AG04449 (cell line): ENCODE measurements around the gene KCNJ1.

ENCODE experiments used
- CTCF ChIA-PET: fragments of 350-600 bp; formaldehyde crosslinking; extraction: SDS; loops from one replicate; lab custom pipeline; 2021; ENCODE audit warnings: antibody characterized with exemption; lab: Yijun Ruan, JAX
- POLR2A ChIA-PET: fragments of 400-600, 350-600 bp; formaldehyde crosslinking; extraction: SDS; loops from one replicate; lab custom pipeline; 2020; ENCODE audit warnings: antibody characterized with exemption, inconsistent platforms; lab: Yijun Ruan, JAX
- DNase-seq: peaks from one replicate; pipeline ENCODE4 v3.0.0-alpha.2; 2010; ENCODE audit warnings: low read depth, low spot score
- H3K4me3 ChIP-seq: 2 replicates; pipeline ENCODE4 v1.5.1; 2011; ENCODE audit warnings: low read depth, mild to moderate bottlenecking, control low read depth, low read length
- TF ChIP-seq, protein P1 (sequence below): IDR thresholded peaks from one replicate; pipeline ENCODE4 v1.5.1; 2011; ENCODE audit warnings: mild to moderate bottlenecking, moderate library complexity, low read length, control low read depth, inconsistent platforms; ENCODE audit not compliant: insufficient read depth; ENCODE audit errors: missing control alignments

Gene KCNJ1

DNA sequence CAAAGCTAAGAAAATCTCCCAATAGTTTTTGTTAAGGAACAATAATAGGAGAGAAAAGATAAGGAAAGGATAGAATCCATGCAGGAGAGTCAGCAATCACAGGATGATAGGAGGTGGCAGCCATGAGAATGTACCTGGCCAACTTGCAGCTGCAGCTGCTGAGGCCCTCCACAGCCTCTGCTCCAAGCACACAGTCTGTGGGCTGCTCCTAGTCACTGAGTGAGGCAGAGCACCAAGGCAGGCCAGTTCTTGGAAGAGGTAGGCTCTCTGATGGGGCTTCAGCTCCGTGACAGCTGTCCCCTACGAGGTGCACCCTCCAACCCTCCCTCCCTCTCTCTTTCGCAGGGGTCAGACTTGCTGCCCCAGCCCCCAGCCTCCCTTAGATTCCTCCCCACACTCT is 5.5 kb upstream of the KCNJ1 start:
- ChIA-PET POLR2A (no interaction called here), CTCF (interaction anchor here (1.3 to 7.5 kb wide), 2 partner anchors 9 to 13 kb away, joined by 4 to 51 read pairs; no protein-coding TSS in a partner anchor)
- TF ChIP-seq, protein P1, sequence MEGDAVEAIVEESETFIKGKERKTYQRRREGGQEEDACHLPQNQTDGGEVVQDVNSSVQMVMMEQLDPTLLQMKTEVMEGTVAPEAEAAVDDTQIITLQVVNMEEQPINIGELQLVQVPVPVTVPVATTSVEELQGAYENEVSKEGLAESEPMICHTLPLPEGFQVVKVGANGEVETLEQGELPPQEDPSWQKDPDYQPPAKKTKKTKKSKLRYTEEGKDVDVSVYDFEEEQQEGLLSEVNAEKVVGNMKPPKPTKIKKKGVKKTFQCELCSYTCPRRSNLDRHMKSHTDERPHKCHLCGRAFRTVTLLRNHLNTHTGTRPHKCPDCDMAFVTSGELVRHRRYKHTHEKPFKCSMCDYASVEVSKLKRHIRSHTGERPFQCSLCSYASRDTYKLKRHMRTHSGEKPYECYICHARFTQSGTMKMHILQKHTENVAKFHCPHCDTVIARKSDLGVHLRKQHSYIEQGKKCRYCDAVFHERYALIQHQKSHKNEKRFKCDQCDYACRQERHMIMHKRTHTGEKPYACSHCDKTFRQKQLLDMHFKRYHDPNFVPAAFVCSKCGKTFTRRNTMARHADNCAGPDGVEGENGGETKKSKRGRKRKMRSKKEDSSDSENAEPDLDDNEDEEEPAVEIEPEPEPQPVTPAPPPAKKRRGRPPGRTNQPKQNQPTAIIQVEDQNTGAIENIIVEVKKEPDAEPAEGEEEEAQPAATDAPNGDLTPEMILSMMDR: no peak
- no peak for DNase-seq
- no peak overlapping the region for H3K4me3 ChIP-seq

DNA sequence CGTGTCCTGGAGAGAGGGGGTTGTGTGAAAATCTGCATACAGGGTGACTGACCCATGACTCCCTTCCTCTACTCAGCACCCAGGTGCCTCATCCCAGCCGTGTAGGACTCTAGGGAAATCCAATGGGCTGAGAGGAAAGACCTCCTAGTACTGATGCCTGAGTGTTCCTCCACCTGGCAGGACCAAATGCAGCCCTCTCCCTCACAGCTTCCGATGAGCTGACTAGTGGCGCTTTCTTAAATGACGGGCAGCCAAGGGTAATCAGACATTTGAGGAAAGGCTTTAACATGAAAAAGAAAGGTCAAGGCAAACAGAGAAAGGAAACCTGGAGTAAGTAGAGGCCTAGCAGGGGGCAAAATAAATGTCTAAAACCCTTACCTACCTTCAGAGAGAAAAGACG is 5.0 kb upstream of the KCNJ1 start:
- H3K4me3 ChIP-seq: no peak overlapping the region
- TF ChIP-seq, protein P1: no peak
- ChIA-PET POLR2A (no interaction called here), CTCF (interaction anchor here (7.5 kb wide), 1 partner anchor 13 kb away, joined by 51 read pairs; no protein-coding TSS in a partner anchor)
- no peak for DNase-seq

DNA sequence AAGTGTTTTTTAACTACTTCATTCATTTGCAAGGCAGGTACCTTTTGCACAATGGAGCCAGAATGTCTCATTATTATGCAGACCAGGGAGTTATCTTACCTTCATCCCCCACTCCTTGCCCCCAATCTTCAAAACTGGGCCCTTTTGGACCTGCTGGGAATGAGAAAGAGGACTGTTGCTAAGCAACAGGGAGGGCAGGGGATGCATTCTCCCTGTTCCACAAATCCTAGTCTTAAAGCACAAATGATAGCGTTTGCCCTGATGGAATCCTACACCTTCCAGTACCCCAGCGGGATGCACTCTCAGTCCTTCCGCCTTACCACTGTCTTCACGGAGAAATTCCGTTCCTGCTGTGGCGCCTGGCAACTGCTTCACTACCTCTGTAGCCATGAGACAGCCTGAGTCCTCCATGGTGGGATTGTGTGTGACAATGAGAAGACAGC is 4.1 kb upstream of the KCNJ1 start:
- no peak for DNase-seq
- H3K4me3 ChIP-seq: no peak overlapping the region
- POLR2A ChIA-PET: no interaction called here
- CTCF ChIA-PET: interaction anchor here (7.5 kb wide), 1 partner anchor 14 kb away, joined by 51 read pairs; no protein-coding TSS in a partner anchor
- TF ChIP-seq, protein P1: no peak

DNA sequence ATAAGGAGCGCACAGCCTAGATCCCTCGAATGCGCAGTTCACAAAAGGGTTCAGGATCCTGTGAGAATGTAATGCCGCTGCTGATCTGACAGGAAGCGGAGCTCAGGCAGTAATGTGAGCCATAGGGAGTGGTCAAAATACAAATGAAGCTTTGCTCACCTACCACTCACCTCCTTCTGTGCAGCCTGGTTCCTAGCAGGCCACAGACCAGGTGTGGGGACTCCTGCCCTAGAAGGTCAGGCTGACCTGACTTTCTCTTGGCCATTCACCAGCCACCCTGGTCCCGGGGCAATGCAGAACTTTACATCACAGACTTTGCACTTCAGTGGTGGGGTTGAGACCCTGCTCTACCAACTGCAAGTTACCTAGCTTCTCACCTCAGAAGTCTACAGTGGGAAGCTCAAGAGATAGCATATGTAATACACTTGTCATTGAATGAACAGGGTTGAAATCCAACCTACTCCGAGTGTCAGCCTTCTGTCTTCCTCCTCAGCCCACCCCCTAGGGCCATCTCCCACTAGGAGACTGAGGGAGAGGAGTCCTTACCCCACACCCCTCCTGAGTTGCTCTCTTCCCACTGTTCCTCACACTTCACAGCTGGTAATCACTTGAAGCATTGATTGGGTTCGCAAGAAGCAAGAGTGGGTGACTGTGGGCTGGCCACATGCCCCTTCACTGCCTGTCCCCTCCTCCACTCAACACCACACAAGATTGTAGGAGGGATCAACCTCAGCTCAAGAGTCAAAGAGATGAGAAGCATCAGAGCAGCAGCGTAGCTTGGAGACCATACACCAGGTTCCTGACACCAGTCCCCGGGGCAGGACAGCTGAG is 2.0 kb upstream of the KCNJ1 start:
- TF ChIP-seq, protein P1: no peak
- no peak for DNase-seq
- no peak overlapping the region for H3K4me3 ChIP-seq
- POLR2A ChIA-PET: no interaction called here
- CTCF ChIA-PET: interaction anchor here (1.3 kb wide), 1 partner anchor 16 kb away, joined by 4 read pairs; no protein-coding TSS in a partner anchor

DNA sequence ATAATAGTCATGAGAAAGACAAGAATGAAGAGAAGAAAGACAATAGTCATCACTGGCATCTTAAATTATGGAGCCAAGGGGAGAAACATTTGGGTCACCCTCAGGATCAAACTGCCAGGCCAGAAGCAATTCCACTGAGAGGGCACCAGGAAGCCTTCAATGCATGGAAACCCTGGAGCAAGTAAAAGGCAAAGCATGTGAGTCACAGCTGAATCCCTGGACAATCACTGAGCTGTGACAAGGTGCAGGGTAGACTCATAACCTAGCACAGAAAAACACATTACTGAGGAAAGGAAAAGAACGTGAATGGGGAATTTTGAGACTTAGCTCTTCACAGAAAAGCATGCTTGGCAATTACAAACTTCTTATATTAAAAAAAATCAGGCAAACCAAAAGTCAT is 1.6 kb downstream of the KCNJ1 start:
- TF ChIP-seq, protein P1: no peak
- no peak overlapping the region for H3K4me3 ChIP-seq
- no peak for DNase-seq
- ChIA-PET POLR2A (no interaction called here), CTCF (interaction anchor here (1.0 to 2.1 kb wide), 6 partner anchors 19 to 707 kb away, joined by 3 to 9 read pairs (median 6); no protein-coding TSS in a partner anchor)
